Gastroesophageal sphincter (tissue), 3 donors: ENCODE data around the gene SYNDIG1.

Source experiments
- CTCF ChIP-seq, 4 experiments: fragments of 200-600 bp in 2 of 4; fragments of 450-650 bp in 2 of 4; sonication (generic) in 1 of 4; IDR thresholded peaks; one replicate each; pipeline ENCODE4 v1.5.1; 2017 to 2019; ENCODE audit warnings: antibody characterized with exemption in 4 of 4, mild to moderate bottlenecking in 2 of 4, moderate library complexity in 2 of 4
- POLR2AphosphoS5 ChIP-seq: sonication (generic); formaldehyde crosslinking; IDR thresholded peaks from one replicate; pipeline ENCODE4 v1.6.1; 2017; ENCODE audit warnings: antibody characterized with exemption

- no peak for TF ChIP-seq CTCF (IDR thresholded peaks at IDR 0.05)
- TF ChIP-seq POLR2AphosphoS5, result no peak
Measured at GRCh38 chr20:24629668-24630067, 160.2 kb downstream of the SYNDIG1 start.
